Fibroblast of mammary gland (primary cell): ENCODE measurements around the gene HSF2BP.
"Not testable (repeated sequence)": the region's sequence is repeated elsewhere in the genome, so short reads cannot be mapped to it uniquely, and the experiment has no call there.

Source experiments
- DNase-seq: peaks from one replicate; pipeline ENCODE4 v3.0.0-alpha.2; 2010; ENCODE audit warnings: low read depth
- H3K4me3 ChIP-seq: 2 replicates; pipeline ENCODE4 v1.5.1; 2011; ENCODE audit warnings: low read depth, mild to moderate bottlenecking, low read length, moderate library complexity; ENCODE audit not compliant: control insufficient read depth

Gene HSF2BP

GRCh38 chr21:43494279-43495012 is 164.8 kb downstream of the HSF2BP start:
- H3K4me3 ChIP-seq, DNase-seq: not testable (repeated sequence)

- H3K4me3 ChIP-seq, DNase-seq: not testable (repeated sequence)
These were observed 165.8 kb downstream of the HSF2BP start for GRCh38 chr21:43493471-43493870.

- DNase-seq, H3K4me3 ChIP-seq: not testable (repeated sequence)
These were observed 171.1 kb downstream of the HSF2BP start for GRCh38 chr21:43488235-43488634.

- H3K4me3 ChIP-seq, DNase-seq: not testable (repeated sequence)
These were observed 173.2 kb downstream of the HSF2BP start for GRCh38 chr21:43486051-43486450.

GRCh38 chr21:43485016-43485415 is 174.3 kb downstream of the HSF2BP start:
- H3K4me3 ChIP-seq, DNase-seq: not testable (repeated sequence)

GRCh38 chr21:43479197-43479596 is 180.1 kb downstream of the HSF2BP start:
- not testable (repeated sequence) for DNase-seq, H3K4me3 ChIP-seq
